ENCODE measurements around the gene PTPRK.

PTPRK gene

DNA sequence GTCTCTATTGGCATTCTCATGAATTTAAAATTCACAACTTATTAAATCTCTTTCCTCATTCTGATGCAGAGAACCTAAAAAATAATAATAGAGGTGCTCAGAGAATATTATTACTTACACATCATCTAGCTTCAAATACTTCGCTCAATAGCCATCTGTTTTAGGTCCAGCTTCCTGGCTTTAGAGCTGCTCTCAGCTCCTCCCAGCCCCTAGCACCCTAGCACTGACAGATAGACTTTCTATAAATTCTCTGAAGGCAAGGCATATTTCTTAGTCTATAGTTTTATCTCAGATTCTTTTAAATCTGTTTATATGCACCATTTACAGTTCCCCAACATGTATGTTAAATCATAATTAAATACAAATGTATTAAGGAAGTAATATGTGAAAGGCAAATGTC is 281.3 kb downstream of the PTPRK start:
- no peak for DNase-seq

DNA sequence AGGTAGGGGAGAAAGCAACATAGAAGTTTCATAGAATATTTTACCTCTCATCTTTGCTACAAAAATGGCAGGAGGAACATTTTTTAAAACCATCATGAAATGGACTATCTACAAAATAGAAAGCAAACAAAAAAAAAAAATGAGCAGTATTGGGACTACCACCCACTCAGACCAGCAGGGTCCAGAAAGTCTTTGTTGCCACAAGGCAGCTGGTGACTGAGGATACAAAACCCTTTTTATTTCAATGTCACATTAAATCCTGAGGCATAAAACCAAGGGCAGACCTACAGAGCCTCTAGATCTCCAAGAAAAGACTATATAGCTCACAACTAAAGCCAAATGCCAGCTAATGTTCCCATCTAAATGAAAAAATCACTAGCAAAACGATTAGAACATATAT is 282.2 kb downstream of the PTPRK start:
- no peak for DNase-seq

DNA sequence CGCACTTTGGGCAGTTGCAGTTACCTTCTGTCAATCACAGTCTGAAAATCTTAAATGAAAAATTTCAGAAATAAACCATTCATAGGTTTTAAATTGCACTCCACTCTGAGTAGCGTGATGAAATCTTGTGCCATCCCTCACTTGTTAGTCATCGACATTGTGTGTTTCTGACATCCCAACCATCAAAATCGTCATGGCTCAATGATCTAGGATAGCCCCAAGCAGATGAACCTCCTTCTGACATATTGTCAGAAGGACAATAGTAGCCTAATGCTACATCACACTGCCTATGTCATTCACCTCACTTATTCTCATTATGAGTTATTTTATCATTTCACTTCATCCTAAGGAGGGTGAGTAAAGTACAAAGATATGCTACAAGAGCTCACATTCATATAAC is 284.8 kb downstream of the PTPRK start:
- DNase-seq: no peak

DNA sequence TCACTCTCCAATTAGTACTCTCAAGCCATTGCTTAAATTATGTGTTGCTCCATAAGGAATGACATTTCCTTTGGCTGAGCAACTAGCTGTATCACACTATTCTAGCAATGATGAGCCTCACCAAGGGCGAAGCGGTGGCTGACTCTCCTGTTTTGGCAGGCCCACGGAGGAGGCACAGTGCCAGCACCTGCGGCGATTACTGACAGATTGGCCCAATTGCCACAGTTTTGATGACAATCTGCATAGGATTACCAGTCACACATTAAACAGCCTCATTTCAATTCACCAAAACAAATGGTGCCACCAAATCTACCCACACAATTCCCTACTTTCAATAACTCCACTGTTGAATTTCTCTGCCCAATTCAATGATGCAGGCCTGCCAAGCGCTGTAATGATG is 286.9 kb downstream of the PTPRK start:
- no peak for DNase-seq

DNA sequence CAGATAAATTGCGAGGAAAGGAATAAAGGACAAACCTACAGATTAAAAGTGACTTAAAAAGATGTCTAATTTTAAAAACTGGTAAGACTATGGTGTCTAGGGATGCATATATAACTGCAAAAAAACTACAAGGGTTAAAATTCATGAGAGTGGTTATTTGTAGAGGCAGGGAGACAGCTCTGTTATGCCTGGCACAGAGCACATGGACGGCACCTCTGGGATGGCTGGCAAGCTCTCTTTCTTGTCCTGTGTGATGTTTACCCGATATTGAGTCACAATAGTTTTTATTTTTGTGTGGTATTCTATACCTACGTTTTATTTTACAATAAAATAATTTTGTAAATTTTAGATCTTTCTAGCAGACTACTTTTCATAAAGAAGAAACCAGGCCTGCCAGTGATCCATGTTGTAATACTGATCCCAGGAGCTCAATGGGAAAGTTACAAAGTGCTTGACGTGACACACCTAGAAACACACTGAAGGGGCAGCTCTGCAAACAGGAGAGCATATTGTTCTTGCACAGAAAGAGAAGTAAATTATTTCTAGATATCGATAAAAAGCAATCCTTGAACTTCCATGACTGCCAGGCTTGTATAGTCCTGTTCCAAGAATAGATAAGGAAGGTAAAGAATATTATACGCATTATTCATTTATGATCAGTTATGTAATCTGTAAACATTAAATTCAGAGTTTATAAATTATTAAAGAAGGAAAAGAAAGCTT is 290.0 kb downstream of the PTPRK start:
- DNase-seq: no peak

DNA sequence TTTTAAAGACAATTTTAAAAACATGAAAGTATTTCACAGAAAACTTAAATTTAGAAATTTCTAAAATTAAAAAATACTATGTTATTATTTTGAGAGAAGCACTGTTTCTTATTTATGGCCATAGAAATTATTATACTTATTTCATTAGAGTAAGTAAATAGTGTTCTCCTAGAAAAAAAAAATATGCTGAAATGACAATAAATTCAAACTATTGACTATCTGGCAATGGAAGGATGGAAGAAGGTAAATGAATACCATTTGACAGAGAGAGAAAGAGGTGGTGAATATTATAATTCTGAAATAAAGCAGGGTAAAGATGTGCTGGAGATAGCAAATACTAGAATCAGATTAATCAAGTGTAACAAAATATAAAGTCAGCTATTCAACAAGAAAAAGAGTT is 294.8 kb downstream of the PTPRK start:
- DNase-seq: no peak

DNA sequence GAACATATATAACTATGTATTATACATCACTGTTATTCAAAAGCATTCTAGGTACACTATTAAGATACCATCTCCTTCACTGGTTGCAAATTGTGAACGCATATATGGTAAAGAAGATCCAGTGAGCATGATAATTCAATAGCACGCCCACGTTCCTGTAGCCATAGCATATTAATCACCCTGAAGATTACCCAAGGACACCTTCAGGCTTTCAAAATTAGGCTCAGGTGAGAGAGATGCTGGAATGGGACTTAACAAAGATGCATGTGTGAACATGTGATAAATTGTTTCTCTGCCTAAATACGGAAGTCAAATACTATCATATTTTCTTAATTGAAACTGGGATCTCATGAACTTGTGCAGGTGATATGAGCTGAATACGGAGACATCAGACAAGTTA is 303.5 kb downstream of the PTPRK start:
- no peak for DNase-seq

DNA sequence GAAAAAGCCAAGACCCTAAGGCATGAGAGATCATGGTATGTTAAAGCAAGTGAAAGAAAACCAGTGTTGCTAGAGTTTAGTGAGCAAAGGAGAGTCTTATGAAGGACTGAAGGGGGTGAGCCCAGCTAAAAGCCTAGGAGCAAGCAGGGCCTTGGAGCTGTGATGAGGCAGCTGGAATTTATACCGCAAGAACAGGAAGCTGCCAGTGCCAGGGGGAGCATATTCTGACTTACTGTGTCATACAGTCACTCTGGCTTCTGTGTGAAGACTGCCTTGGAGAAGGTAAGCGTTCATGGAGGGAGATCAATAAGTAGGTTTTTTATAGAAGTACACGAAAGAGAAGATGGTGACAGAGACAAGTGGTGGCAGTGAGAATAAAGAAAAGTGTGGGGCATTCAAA is 310.6 kb downstream of the PTPRK start:
- DNase-seq: no peak

DNA sequence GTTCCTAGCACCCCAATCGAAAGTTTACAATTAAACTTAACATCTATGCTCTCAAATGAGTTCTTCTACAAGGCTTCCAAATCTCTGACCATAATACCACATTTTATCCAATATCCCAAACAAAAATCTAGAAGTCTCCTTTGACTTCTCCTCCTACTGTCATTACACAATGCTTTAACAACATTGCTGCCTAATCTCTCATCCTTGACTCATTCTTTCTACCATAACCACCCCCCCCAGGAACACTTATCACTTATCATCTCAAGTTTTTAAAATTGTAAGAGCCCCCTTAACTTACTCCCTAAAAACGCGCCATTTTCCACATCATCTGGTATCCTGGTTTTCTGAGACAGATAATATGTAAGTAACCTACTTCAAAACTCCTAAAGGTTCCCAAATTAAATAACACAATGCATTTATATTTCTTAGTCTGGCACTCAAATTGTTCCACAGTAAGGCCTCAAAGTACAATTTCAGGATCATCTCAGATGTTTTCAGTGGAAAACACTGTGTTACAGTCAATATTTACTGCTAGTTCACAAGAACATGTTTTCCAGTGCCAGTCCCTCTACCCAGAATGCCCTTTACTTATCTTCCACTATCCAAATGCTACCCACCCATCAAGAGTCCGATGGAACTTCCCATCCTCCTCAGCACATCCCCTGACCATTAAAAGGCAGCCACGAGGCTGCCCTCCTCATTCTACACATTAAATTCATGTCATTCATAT is 311.4 kb downstream of the PTPRK start:
- no peak for DNase-seq

DNA sequence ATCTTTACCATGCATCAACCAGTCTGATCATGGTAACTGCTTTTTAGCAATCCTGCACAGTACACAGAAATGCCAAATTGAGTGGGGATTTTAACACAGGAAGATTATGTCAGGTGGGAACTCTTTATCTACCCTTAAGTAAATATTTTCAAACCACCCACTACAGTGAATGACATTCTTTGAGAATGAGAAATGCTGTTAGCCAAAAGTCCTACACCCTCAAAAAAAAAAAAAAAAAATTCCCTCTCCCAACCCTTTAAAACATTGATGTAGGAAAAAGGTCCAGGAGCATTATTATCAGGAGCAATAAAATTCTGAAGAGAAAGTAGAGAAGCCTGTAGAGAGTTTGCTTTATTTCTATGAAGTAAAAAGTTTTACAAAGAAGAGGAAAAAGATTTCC is 312.3 kb downstream of the PTPRK start:
- no peak for DNase-seq

DNA sequence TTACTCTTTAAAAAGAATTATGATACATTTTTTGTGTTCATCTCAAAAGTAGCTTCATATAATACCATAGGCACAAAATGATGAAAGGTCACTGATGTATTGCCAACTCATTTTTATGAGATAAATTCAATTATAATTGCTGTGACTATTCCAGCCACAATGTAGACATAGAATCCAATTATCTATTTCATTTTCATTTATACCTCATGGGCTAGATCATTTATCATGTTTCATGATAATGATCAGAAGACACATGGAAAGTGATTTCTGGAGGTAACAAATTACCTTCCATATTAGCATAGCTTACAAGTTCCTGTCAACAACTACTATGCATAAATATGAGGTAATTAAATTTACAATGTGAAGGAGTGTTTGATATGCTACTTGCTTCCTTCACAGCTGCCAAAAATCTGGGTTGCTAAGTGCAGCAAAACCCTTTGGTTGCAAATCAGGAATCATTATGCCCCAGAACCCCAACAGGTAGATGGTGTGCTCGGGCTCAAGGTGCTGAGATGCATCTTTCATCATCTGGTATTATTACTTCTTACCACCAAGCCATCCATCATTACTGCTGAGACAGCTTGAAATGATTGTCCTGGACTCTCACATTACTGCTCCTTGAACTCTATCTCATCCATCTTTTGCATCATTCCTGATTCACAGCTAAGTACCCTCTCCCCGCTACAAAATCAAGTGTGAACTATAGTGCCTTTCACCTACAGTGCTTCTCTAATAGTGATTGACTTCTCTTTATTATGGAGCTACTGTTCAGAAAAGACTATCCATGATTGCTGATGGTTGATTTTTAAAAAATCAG is 313.6 kb downstream of the PTPRK start:
- DNase-seq: no peak

DNA sequence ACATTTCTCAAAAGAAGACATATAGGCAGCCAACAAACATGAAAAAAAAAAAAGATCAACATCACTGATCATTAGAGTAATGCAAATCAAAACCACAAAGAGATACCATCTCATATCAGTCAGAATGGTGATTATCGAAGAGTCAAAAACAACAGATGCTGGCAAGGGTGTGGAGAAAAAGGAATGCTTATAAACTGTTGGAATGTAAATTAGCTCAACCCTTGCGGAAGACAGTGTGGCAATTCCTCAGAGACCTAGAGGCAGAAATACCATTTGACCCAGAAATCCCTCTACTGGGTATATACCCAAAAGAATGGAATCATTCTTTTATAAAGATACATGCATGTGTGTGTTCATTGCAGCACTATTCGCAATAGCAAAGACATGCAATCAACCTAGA is 315.8 kb downstream of the PTPRK start:
- DNase-seq: no peak

DNA sequence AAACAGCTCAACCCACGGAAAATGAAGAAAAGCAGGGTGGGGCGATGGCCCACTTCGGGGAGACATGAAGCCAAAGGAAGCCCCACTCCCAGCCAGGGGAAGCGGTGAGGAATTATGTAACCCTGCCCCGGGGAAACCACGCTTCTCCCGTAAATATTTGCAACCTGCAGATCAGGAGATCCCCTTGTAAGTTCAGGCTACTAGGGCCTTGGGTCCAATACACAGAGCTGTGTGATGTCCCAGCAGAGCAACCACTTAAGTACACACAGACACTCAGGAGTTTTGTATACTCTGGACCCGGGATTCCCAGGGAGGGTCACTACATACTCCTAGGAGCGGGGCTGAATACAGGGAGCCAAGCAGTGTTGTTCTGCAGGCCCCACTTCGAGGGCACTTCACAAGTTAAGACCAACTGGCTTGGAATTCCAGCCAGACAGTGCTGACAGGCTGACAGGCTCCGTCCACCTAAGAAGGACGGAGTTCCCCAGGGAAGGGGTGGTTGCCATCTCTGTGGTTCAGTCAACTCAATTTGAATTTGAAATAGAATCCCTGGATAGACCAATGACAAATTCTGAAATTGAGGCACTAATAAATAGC is 318.1 kb downstream of the PTPRK start:
- DNase-seq: no peak

DNA sequence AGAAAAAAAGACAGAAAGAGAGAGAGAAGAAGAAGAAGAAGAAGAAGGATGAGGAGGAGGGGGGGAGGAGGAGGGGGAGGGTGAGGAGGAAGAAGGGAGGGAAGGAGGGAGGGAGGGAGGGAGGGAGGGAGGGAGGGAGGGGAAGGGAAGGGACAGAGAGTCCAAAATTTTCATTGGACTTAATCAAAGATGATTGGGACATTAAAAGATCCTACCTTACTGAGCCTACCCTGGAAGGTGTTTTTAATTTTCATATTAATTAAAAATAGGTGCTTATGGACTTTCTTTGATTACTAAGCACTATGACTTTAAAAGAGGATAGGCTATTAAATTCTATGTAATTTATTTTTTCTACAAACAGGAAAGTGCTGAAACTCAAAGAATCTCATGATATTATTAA is 319.6 kb downstream of the PTPRK start:
- DNase-seq: no peak

DNA sequence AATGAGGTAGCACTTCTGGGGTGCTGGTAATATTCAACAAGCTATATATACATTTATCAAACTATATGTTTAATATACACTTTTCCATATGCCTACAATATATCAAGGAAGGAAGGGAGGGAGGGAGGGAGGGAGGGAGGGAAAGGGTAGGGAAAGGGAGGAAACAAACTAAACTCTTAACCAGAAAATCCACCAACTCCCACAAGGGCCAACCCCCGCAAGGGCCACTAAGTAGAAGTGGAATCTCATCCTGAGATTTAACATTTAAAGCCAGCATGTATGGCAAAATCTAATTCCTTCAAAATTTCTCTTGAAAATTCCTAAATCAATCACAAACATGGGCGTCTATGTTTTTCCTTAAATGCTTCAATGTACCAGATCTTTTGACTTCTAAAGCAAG is 320.9 kb downstream of the PTPRK start:
- DNase-seq: no peak

DNA sequence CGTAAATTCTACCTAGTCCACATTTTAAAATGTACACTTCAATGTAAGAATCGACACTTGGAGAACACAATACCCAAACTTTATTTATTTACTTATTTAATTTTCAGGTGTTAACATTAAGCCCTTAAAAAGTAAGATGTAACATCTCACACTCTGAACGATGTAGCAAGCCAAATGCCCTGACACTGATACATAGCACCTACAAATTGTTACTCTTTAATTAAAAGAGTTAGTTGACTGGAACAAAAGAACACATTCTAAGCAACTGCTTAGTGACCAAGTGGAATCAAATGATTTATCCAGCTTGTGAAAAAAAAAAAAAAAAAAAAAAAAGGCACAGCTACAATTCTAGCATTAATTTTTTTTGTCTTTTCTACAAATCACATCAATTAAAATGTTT is 327.4 kb downstream of the PTPRK start:
- no peak for DNase-seq

DNA sequence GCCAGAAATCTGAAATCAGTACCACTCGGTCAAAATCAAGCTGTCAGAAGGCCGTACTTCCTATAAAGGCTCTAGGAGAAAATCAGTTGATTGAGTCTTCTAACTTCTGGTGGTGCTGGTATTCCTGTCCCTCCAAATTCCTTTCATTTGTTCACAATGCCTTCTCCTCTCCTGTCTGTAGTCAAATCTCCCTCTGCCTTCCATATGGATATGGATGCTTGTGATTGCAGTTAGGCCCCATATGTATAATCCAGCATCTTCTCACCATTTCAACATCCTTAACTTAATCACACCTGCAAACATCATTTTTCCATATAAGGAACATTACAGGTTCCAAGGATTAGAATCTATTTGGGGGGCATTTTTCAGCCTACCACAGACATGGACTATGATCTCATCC is 331.7 kb downstream of the PTPRK start:
- DNase-seq: no peak

DNA sequence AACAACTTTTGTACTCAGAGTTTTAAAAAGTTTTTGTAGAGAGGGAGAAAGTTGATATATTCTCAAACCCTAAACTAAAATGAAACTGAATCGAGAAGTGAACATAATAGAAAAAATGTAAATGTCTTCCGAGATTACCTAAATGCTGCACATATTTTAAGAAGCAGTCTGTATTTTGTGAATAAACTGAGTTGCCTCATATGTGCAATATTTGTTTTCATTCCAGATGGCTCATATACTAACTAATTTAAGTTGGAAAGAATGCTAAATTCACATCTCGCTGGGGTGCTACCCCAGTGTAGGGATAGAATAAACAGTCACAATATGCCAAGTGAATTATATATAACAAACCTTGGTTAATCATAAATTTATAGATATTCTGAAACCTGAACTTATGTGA is 333.7 kb downstream of the PTPRK start:
- DNase-seq: no peak

DNA sequence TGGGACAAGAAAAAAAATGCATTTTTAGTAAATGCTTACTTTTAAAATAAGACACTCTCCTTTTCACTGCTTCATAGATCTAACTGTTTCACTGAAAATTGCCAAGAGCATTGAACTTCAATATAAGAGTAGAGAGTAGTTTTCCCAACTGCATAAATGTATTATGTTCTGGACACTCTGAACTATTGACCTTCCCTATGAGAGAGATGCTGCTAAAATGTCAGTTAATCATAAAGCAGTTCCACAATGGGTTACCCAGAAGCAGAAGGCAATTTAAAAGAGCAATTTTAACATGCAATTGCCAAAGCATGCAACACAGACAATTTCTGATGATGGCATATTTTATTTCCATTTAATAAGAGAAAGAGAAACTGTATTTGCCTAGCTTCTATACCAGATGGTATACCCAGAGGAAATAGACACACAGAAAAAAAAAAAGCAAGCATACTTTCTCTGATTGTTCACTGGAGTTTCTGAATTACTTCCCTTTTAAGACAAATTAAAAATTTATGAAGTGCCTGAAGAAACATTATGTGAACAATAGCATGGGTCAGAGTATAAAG is 340.4 kb downstream of the PTPRK start:
- DNase-seq: no peak

DNA sequence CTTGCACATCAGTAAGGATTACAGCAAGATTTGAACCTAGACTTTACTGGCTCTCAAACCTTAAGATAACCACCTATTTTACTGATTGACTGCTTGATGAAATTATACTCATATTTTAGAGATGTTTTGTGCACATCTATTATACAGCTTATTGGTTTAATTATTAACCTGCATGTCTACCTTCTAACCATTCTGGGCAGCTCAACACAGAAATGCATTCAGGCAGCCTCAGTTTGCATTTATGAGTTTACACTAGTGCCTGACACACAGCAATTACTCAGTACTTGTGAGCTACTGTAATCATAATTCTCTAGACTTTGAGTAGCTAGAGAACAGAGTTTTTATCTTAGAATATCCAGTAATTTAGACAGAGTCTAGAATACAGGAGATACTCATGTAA is 345.7 kb downstream of the PTPRK start:
- DNase-seq: no peak

DNA sequence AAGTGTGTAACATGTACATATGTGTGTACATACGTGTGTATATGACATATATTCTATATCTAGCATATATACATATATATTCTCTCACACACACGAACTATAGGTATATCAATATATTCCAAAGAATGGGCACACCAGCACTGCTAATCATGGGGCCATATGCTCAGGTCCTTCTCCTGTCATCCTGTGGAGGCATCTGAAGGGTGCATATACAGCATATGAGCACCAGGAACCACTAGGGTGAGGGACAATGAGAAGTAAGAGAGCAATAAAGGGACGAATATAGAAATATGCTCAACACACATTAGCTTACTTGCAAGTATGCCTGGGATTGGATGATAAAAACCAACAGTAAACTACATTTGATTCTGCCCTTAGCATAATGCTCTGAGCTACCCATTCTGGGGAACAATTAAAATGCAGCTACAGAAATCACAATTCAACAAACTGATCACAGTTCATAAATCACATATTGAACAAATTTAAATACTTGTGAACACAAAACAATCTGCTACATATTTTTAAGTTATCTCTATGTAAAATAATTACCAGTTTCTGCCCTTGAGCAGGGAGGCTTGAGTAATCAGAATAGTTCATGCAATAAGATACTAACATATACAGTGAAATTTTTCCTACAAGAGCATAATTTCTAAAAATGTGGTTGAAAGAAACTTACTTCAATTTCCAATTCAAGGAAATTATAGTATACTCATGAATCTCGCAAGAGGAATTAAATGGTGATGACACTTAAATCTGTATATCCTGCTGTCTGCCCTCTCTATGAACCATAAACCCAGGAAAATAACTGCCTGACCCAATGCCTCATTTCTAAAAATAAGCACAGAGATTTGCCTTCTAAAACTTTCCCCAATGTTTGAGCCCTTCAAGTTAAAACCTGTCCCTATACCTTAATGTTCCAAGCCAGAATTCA is 347.4 kb downstream of the PTPRK start:
- DNase-seq: no peak

DNA sequence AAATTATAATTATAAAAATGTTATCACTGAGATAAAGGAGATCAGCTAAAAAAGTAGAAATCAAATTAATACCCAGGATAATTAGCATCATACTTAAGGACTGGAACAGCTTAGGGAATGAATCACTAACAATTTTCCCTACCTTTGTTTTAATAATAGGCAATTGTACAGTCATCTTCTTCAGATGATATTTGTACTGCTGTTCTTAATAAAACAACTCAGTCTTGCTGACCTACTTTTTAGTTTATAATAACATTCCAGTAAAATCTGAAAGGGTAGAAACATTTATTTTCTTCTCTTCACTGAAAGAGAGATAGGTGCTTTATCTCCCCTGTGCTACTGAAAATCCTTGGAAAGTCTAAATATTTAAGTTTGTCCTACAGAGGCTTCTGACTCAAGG is 348.3 kb downstream of the PTPRK start:
- DNase-seq: no peak

All from stimulated activated naive CD4-positive, alpha-beta T cell treated with Interleukin-2 at 50 U/mL for 16 hours (primary cell).